GM19328 (cell line): ENCODE data around the gene GLI1.
A peak's percentile ranks its signal among the peaks of the same experiment; 100 is the strongest.
"Not testable (repeated sequence)": the region's sequence is repeated elsewhere in the genome, so short reads cannot be mapped to it uniquely, and the experiment has no call there.

ENCODE experiments used
- ATAC-seq: cut with Tn5 transposase; IDR thresholded peaks from one replicate; pipeline ENCODE4 v1.9.1; 2021; ENCODE audit warnings: mild to moderate bottlenecking, moderate library complexity; ENCODE audit not compliant: unreplicated experiment

GLI1 gene

GRCh38 chr12:57517718-57518117 lies 58.1 kb downstream of the GLI1 start:
- ATAC-seq = not testable (repeated sequence)

GRCh38 chr12:57518176-57518919 lies 58.8 kb downstream of the GLI1 start:
- ATAC-seq = no peak

DNA sequence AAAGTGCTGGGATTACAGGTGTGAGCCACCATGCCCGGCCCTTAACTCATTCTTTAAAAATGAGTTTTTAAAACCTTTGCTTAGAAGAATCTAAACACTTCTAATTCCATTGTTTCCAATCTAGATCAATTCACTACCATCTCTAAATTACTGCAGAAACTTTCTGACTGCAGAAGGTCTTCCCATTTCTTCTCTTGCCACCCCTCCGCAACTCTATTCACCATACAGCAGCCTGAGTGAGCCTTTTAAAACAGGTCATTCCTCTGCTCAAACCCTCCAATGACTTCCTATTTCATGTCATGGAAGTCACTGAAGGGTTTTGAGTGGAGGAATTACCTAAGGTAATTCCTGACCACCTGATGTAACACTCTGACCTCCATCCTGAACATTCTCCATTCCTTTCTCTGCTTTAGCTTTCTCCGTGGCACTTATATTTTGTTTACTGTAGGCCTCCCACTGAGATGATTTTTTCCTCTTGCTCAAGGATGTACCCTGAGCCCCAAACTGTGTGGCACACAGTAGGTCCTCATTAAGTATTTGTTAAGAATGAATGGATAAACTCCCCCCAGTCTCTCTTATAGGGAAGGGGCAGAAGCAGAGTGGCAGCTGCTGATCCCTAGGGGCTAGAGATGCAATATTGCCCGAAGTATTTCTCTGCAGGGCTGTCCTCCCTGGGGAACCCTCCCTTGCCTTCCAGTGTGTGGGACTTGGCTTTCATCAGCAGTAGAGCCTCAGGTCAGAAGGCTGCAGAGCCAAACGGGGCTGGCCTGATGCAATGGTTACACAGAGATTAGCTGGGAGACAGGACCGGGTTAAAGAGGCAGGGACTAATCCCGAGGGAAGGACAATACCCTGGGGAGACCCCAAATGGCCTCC lies 59.6 kb downstream of the GLI1 start:
- no peak for ATAC-seq

GRCh38 chr12:57519796-57520052 lies 60.1 kb downstream of the GLI1 start:
- ATAC-seq = no peak

DNA sequence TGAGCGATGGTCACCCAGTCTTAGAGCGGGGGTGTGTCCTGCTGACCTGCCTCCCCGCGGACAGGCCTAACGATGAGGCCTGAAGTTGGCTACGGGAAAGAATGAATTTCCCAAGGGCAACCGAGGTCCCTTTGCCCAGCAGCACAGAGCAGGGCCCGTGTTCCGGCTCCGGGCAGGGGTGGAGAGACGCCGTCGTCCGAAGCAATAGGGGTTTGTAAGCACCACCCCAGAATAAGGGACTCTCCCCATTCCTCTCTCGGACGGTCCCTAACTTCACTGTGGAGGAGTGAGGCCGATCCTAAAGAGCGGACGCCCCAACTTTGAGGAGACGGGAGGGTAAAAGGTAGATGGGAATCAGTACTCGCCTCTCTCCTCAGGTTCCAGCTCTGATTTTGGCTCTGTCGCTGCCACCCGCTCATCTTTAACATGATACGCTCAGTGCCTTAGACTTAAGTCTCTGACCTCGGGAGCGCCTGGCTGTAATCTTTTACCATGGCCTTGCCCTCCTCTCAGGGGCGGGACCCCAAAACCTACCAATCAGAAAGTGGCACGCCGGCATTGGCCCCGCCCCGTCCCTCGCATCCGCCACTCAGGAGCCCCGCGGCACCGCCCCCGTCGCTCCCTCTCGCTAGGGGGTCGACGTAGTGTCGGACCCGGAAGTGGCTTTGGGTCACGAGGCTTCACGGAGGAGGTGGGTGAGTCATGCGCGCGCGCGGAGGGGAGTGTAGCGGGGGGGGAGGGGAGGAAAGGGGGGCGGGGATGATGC lies 60.7 kb downstream of the GLI1 start, which contains the start of gene DDIT3:
Gene DDIT3 (minus strand): TSS at position 462 of the 766 bp plus-strand sequence. CDS start 3,108 bp downstream, outside the sequence.
- peak; percentile 61 for ATAC-seq

- ATAC-seq = no peak
Measured at GRCh38 chr12:57521525-57522010, 62.0 kb downstream of the GLI1 start.
